OCI-LY3 (cell line): ENCODE results near the gene RNF38.

ENCODE experiments used
- EZH2phosphoT487 ChIP-seq: fragments of 200-600 bp; shearing (Covaris generic); IDR thresholded peaks from 2 replicates; pipeline ENCODE4 v1.6.1; 2018; ENCODE audit warnings: antibody characterized with exemption, mixed run types, low read depth
- TF ChIP-seq, protein P1 (sequence below): fragments of 200-600, 300-600 bp; sonication (generic); IDR thresholded peaks from 2 replicates; pipeline ENCODE4 v1.5.1; 2014; ENCODE audit warnings: antibody characterized with exemption, low read length, low read depth

DNA sequence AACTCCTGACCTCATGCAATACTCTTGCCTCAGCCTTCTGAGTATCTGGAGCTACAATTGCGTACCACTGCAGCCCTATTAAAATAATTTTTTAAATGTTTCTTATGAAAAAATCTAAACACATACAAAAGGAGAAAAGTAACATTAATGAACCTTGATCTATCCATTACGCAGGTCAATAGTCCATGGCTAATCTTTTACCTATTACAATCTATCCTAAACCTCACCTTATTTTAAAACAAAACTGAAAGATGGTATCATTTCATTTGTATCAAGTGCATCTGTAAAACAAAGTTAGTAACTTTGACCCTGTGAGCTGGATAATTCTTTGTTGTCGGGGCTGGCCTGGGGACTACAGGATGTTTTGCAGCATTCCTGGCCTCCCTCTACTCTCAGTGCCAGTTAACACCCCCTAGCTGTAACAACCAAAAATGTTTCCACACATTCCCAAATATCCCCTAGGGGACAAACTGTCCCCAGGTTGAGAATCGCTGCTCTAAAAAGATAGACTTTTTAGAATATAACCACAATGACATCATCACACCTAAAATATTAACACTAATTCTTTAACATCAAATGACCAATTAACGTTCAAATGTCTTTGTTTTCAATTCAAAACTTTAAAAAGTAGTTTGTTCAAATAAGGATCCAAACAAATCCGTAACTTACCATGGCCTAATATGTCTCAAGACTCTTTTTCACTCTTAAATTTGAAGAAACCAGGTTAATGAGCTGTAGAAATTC is 54.8 kb downstream of the RNF38 start:
- TF ChIP-seq, protein P1, sequence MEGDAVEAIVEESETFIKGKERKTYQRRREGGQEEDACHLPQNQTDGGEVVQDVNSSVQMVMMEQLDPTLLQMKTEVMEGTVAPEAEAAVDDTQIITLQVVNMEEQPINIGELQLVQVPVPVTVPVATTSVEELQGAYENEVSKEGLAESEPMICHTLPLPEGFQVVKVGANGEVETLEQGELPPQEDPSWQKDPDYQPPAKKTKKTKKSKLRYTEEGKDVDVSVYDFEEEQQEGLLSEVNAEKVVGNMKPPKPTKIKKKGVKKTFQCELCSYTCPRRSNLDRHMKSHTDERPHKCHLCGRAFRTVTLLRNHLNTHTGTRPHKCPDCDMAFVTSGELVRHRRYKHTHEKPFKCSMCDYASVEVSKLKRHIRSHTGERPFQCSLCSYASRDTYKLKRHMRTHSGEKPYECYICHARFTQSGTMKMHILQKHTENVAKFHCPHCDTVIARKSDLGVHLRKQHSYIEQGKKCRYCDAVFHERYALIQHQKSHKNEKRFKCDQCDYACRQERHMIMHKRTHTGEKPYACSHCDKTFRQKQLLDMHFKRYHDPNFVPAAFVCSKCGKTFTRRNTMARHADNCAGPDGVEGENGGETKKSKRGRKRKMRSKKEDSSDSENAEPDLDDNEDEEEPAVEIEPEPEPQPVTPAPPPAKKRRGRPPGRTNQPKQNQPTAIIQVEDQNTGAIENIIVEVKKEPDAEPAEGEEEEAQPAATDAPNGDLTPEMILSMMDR: no peak
- no peak for TF ChIP-seq EZH2phosphoT487
